Measurements from ENCODE around the gene IL1RAPL2.

DNA sequence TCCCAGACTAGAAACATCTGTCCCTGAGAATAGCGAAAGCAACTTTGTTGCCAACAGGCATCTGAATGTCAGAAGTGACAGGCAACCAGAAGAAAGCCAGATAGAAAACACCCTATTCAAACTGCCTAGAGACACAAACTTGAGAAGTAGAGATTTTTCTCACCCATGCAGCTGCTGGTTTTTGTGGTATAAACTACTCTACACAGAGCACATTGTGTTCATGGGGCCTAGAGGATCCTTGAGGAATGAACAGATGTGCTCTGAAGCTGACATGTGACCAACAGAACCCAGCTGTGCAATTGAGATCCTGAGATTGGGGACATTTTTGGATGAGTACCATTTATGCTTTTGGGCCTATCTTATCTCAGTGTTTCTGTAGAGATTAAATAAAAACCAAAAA is 1192.8 kb downstream of the IL1RAPL2 start:
- no peak for TF ChIP-seq CTCF (IDR thresholded peaks at IDR 0.05; ENCODE audit: low read depth, low read length)
- TF ChIP-seq, protein P1, sequence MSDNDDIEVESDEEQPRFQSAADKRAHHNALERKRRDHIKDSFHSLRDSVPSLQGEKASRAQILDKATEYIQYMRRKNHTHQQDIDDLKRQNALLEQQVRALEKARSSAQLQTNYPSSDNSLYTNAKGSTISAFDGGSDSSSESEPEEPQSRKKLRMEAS (IDR thresholded peaks at IDR 0.05; ENCODE audit: low read depth, low read length), result no peak

All from NB4 (cell line).